ENCODE measurements around the gene FPR1. TPM values are rescaled to one million over a fixed set of nuclear protein-coding genes. Genes with fewer than 3 reads are reported as not detected.

Gene FPR1
- total RNA-seq, 2 experiments from 2014 or later = 1.2 to 1.9 TPM

GRCh38 chr19:51706885-51707284, 44.8 kb downstream of the FPR1 start:
- H3K27me3 ChIP-seq (ENCODE audit: control insufficient read depth in 1 of 2, insufficient read depth in 2 of 2, low read length in 2 of 2) = no peaks in the 10 kb centered on the region
- intact Hi-C loops (cut with DNase I, micrococcal nuclease) = loop anchor here in 1 of 2 experiments (10.0 kb wide), 2 partner anchors 218 to 602 kb away; partner anchors contain the start of genes CTU1 and ZNF613
- Mint-ChIP-seq H3K27ac (no peak overlapping the region), H3K36me3 (ENCODE audit: low read depth) (peaks cover 24% of the 10 kb centered on the region), H3K4me3 (peak overlapping the region; percentile 45), H3K27me3 (no peaks in the 10 kb centered on the region), H3K4me1 (ENCODE audit: low read depth) (peaks cover 40% of the 10 kb centered on the region), H3K9me3 (no peaks in the 10 kb centered on the region)
- H3K4me3 ChIP-seq (ENCODE audit: low read length) = no peak overlapping the region
- H3K9me3 ChIP-seq (ENCODE audit: control insufficient read depth in 1 of 2, insufficient read depth in 1 of 2, low read length in 2 of 2) = peaks cover 0 to 13% of the 10 kb centered on the region in 2 experiments
- ChIA-PET CTCF (no interaction called here), POLR2A (no interaction called here)
- no peak for ATAC-seq (ENCODE audit: poor library complexity)
- H3K27ac ChIP-seq (ENCODE audit: low read depth in 1 of 2, low read length in 2 of 2) = no peak overlapping the region
- H3K36me3 ChIP-seq (ENCODE audit: insufficient read depth, low read length) = peaks cover 18% of the 10 kb centered on the region
- DNase-seq = no peak
- TF ChIP-seq CTCF (IDR thresholded peaks at IDR 0.05) = no peak
- peaks cover 34% of the 10 kb centered on the region for H3K4me1 ChIP-seq (ENCODE audit: insufficient read depth, low read length)

DNA sequence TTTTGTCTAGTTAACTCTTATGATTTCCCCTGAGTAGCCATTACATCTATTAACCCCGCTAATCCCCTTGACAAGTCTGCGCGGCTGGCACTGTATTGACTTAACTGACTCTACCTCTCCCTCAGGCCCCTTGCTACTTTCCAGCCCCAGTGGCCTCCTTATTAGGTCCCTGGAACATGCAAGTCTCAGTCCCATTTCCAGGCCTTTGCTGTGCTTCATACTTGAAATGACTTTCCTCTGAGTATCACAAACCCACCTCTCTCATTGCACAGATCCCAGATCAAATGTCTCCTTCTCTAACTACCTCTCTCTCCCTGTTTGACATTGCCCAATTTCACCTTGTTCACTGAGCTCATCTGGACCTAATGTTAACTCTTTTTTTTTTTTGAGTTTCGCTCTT, 45.4 kb downstream of the FPR1 start:
- Mint-ChIP-seq H3K36me3 (ENCODE audit: low read depth) (peaks cover 24% of the 10 kb centered on the region), H3K4me1 (ENCODE audit: low read depth) (peaks cover 45% of the 10 kb centered on the region), H3K9me3 (no peaks in the 10 kb centered on the region), H3K27ac (peak overlapping the region; percentile 84), H3K27me3 (no peaks in the 10 kb centered on the region), H3K4me3 (peak overlapping the region; percentile 76)
- Histone ChIP-seq H3K27ac (ENCODE audit: low read depth in 1 of 2, low read length in 2 of 2) (no peak overlapping the region), H3K4me3 (ENCODE audit: low read length) (no peak overlapping the region), H3K27me3 (ENCODE audit: control insufficient read depth in 1 of 2, insufficient read depth in 2 of 2, low read length in 2 of 2) (no peaks in the 10 kb centered on the region), H3K9me3 (ENCODE audit: control insufficient read depth in 1 of 2, insufficient read depth in 1 of 2, low read length in 2 of 2) (peaks cover 0 to 13% of the 10 kb centered on the region in 2 experiments), H3K36me3 (ENCODE audit: insufficient read depth, low read length) (peaks cover 18% of the 10 kb centered on the region), H3K4me1 (ENCODE audit: insufficient read depth, low read length) (peaks cover 34% of the 10 kb centered on the region)
- ATAC-seq (ENCODE audit: poor library complexity) (no peak), DNase-seq (no peak)
- POLR2A ChIA-PET = no interaction called here
- no peak for TF ChIP-seq CTCF (IDR thresholded peaks at IDR 0.05)
- CTCF ChIA-PET = no interaction called here
- intact Hi-C loops (cut with DNase I, micrococcal nuclease) = loop anchor here in 1 of 2 experiments (10.0 kb wide), 2 partner anchors 219 to 601 kb away; partner anchors contain the start of genes CTU1 and ZNF613

GRCh38 chr19:51704626-51705025, 47.1 kb downstream of the FPR1 start:
- Histone ChIP-seq H3K27me3 (ENCODE audit: control insufficient read depth in 1 of 2, insufficient read depth in 2 of 2, low read length in 2 of 2) (no peaks in the 10 kb centered on the region), H3K4me3 (ENCODE audit: low read length) (peak overlapping the region; percentile 91), H3K9me3 (ENCODE audit: control insufficient read depth in 1 of 2, insufficient read depth in 1 of 2, low read length in 2 of 2) (peaks cover 0 to 13% of the 10 kb centered on the region in 2 experiments), H3K36me3 (ENCODE audit: insufficient read depth, low read length) (peaks cover 18% of the 10 kb centered on the region), H3K4me1 (ENCODE audit: insufficient read depth, low read length) (peaks cover 34% of the 10 kb centered on the region), H3K27ac (ENCODE audit: low read depth in 1 of 2, low read length in 2 of 2) (peak overlapping the region; percentile 66 to 82)
- TF ChIP-seq CTCF (IDR thresholded peaks at IDR 0.05) = no peak
- Mint-ChIP-seq H3K27me3 (no peaks in the 10 kb centered on the region), H3K36me3 (ENCODE audit: low read depth) (peaks cover 24% of the 10 kb centered on the region), H3K4me1 (ENCODE audit: low read depth) (peaks cover 46% of the 10 kb centered on the region), H3K4me3 (peak overlapping the region; percentile 93), H3K9me3 (no peaks in the 10 kb centered on the region), H3K27ac (peak overlapping the region; percentile 84)
- ChIA-PET POLR2A (interaction anchor here (1.0 to 1.9 kb wide), 6 partner anchors 14 to 1662 kb away, joined by 3 to 13 read pairs (median 4); partner anchors contain the start of genes ZNF175 and ZNF525), CTCF (interaction anchor here (0.6 to 1.4 kb wide), 3 partner anchors 43 to 127 kb away, joined by 3 to 5 read pairs (median 4); no protein-coding TSS in a partner anchor)
- no peak for ATAC-seq (ENCODE audit: poor library complexity)
- intact Hi-C loops (cut with DNase I, micrococcal nuclease) = loop anchor here in 1 of 2 experiments (1.0 to 10.0 kb wide), 6 partner anchors 110 to 600 kb away; partner anchors contain the start of genes CTU1, ZNF175 and ZNF613
- DNase-seq = no peak
